ENCODE measurements around the gene RGS19. TPM values are rescaled to one million over a fixed set of nuclear protein-coding genes. Genes with fewer than 3 reads are reported as not detected.

The RGS19 gene
- total RNA-seq, 1 experiment from 2014 or later = 43.2 TPM

GRCh38 chr20:64105846-64106434 lies 26.6 kb upstream of the RGS19 start:
- Histone ChIP-seq H3K9ac (ENCODE audit: low read length) (no peak overlapping the region), H3K4me1 (ENCODE audit: insufficient read depth, low read length) (no peaks in the 10 kb centered on the region), H3K4me2 (ENCODE audit: low read length) (no peak overlapping the region), H4K20me1 (ENCODE audit: low read length) (no peaks in the 10 kb centered on the region), H3K9me3 (ENCODE audit: low read length) (no peaks in the 10 kb centered on the region), H3K4me3 (ENCODE audit: low read length) (no peak overlapping the region), H3K9me2 (replicated peaks; ENCODE audit: low read length) (no peaks in the 10 kb centered on the region), H3K79me2 (ENCODE audit: low read length) (no peaks in the 10 kb centered on the region), H3F3A (ENCODE audit: low read length, unreplicated experiment) (no peaks in the 10 kb centered on the region), H3K27ac (ENCODE audit: low read length) (no peak overlapping the region), H2AFZ (ENCODE audit: low read length) (no peak overlapping the region), H3K27me3 (ENCODE audit: low read length) (0 out of 2 replicates have a peak, but pooled peaks cover 7% of the 10 kb centered on the region), H3K36me3 (ENCODE audit: low read depth, low read length) (no peaks in the 10 kb centered on the region)
- ATAC-seq (no peak), DNase-seq (no peak)
- CTCF ChIA-PET = no interaction called here
- no TSS peak for BruUV-seq (replicated peaks)
- intact Hi-C loops (cut with micrococcal nuclease) = no loop called here
- TF ChIP-seq EZH2 (IDR thresholded peaks at IDR 0.05; ENCODE audit: low read length, unreplicated experiment) = no peak
- no peak for TF ChIP-seq EZH2phosphoT487 (IDR thresholded peaks at IDR 0.05; ENCODE audit: borderline replicate concordance, low read length)
- no peak for TF ChIP-seq CTCF (conservative IDR thresholded peaks at IDR 0.05; ENCODE audit: low read depth, low read length)
- POLR2A ChIA-PET (ENCODE audit: unreplicated experiment) = no interaction called here

DNA sequence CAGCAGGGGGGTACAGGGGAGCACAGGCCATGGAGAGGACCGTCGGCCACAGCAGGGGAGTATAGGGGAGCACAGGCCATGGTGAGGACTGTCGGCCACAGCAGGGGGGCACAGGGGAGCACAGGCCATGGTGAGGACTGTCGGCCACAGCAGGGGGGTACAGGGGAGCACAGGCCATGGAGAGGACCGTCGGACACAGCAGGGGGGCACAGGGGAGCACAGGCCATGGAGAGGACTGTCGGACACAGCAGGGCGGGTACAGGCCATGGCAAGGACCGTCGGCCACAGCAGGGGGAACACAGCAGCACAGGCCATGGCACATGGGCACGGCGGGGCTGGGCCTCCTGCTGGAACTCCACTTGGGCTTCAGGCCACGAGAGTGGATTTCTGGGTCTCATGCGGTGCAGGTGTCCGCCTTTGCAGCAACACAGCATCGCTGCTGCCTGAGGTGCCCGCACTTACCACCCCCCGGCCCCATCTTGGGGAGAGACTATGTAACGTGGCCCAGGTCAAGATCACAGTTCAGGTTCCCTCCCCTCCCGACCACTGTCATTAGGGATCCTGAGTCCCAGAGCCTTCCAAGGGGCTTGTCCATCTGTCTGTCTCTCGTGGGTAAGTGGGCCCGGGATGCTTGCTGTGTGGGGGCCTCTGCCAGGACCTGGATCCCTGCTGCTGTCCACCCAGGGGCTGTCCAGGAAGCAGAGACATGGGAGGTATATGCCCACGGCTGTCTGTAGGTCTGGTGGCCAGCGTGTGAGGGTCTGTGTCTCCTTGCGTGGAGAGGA lies 25.5 kb upstream of the RGS19 start:
- ATAC-seq = no peak
- no peak overlapping the region for H2AFZ ChIP-seq (ENCODE audit: low read length)
- TF ChIP-seq CTCF (conservative IDR thresholded peaks at IDR 0.05; ENCODE audit: low read depth, low read length) (no peak), EZH2 (IDR thresholded peaks at IDR 0.05; ENCODE audit: low read length, unreplicated experiment) (no peak), EZH2phosphoT487 (IDR thresholded peaks at IDR 0.05; ENCODE audit: borderline replicate concordance, low read length) (no peak)
- ChIA-PET POLR2A (ENCODE audit: unreplicated experiment) (no interaction called here), CTCF (no interaction called here)
- H3F3A ChIP-seq (ENCODE audit: low read length, unreplicated experiment) = no peaks in the 10 kb centered on the region
- H3K9me2 ChIP-seq (replicated peaks; ENCODE audit: low read length) = no peaks in the 10 kb centered on the region
- H3K36me3 ChIP-seq (ENCODE audit: low read depth, low read length) = no peaks in the 10 kb centered on the region
- no TSS peak for BruUV-seq (replicated peaks)
- DNase-seq = no peak
- H3K9me3 ChIP-seq (ENCODE audit: low read length) = no peaks in the 10 kb centered on the region
- no peaks in the 10 kb centered on the region for H4K20me1 ChIP-seq (ENCODE audit: low read length)
- no peak overlapping the region for H3K9ac ChIP-seq (ENCODE audit: low read length)
- H3K4me3 ChIP-seq (ENCODE audit: low read length) = no peak overlapping the region
- H3K4me2 ChIP-seq (ENCODE audit: low read length) = no peak overlapping the region
- no peaks in the 10 kb centered on the region for H3K4me1 ChIP-seq (ENCODE audit: insufficient read depth, low read length)
- intact Hi-C loops (cut with micrococcal nuclease) = no loop called here
- H3K79me2 ChIP-seq (ENCODE audit: low read length) = no peaks in the 10 kb centered on the region
- 0 out of 2 replicates have a peak, but pooled peaks cover 7% of the 10 kb centered on the region for H3K27me3 ChIP-seq (ENCODE audit: low read length)
- H3K27ac ChIP-seq (ENCODE audit: low read length) = no peak overlapping the region

All from PC-3 (cell line).